Measurements from ENCODE around the gene RPUSD1. TPM values are rescaled to one million over a fixed set of nuclear protein-coding genes. Genes with fewer than 3 reads are reported as not detected.
A peak's percentile ranks its signal among the peaks of the same experiment; 100 is the strongest.

RPUSD1 gene
- total and polyA plus RNA-seq, 8 donors, result 8.6 to 21.0 (median 12.1) TPM

GRCh38 chr16:764184-764750, 23.9 kb downstream of the RPUSD1 start:
- Histone ChIP-seq H3K4me3 (no peak overlapping the region), H3K27me3 (peaks cover 0 to 39% of the 10 kb centered on the region in 2 donors), H3K9me3 (no peaks in the 10 kb centered on the region), H3K4me1 (no peaks in the 10 kb centered on the region), H3K27ac (no peak overlapping the region), H3K36me3 (no peaks in the 10 kb centered on the region)
- intact Hi-C loops (cut with DNase I), result no loop called here
- ATAC-seq, result no peak
- TF ChIP-seq CTCF (IDR thresholded peaks at IDR 0.05), result no peak
- DNase-seq, result no peak

- H3K4me1 ChIP-seq, result no peaks in the 10 kb centered on the region
- DNase-seq (no peak), ATAC-seq (no peak)
- H3K27ac ChIP-seq, result no peak overlapping the region
- H3K27me3 ChIP-seq, result peaks cover 0 to 38% of the 10 kb centered on the region in 2 donors
- TF ChIP-seq CTCF (IDR thresholded peaks at IDR 0.05), result no peak
- H3K4me3 ChIP-seq, result no peak overlapping the region
- no peaks in the 10 kb centered on the region for H3K9me3 ChIP-seq
- intact Hi-C loops (cut with DNase I), result no loop called here
- no peaks in the 10 kb centered on the region for H3K36me3 ChIP-seq
Observed at GRCh38 chr16:763369-764183, 24.6 kb downstream of the RPUSD1 start.

GRCh38 chr16:762595-763268, 25.4 kb downstream of the RPUSD1 start:
- peaks cover 0 to 38% of the 10 kb centered on the region in 2 donors for H3K27me3 ChIP-seq
- H3K4me3 ChIP-seq, result no peak overlapping the region
- intact Hi-C loops (cut with DNase I), result no loop called here
- ATAC-seq (no peak), DNase-seq (no peak)
- H3K27ac ChIP-seq, result no peak overlapping the region
- H3K36me3 ChIP-seq, result no peaks in the 10 kb centered on the region
- H3K9me3 ChIP-seq, result no peaks in the 10 kb centered on the region
- TF ChIP-seq CTCF (IDR thresholded peaks at IDR 0.05), result no peak
- H3K4me1 ChIP-seq, result no peaks in the 10 kb centered on the region

- ATAC-seq (peak; percentile 27), DNase-seq (peak in 2 of 4 donors; percentile 32 to 79)
- peak overlapping the region; percentile 13 to 20 for H3K4me3 ChIP-seq
Observed at GRCh38 chr16:761625-762513, 26.3 kb downstream of the RPUSD1 start.

More at GRCh38 chr16:761625-762513, 26.3 kb downstream of the RPUSD1 start:
- Histone ChIP-seq H3K9me3 (no peaks in the 10 kb centered on the region), H3K27ac (no peak overlapping the region), H3K27me3 (peaks cover 0 to 38% of the 10 kb centered on the region in 2 donors), H3K4me1 (no peaks in the 10 kb centered on the region), H3K36me3 (no peaks in the 10 kb centered on the region)
- intact Hi-C loops (cut with DNase I), result no loop called here
- TF ChIP-seq CTCF (IDR thresholded peaks at IDR 0.05), result no peak
